HCT116 (cell line): ENCODE results near the gene MTFP1. TPM values are rescaled to one million over a fixed set of nuclear protein-coding genes. Genes with fewer than 3 reads are reported as not detected.
A peak's percentile ranks its signal among the peaks of the same experiment; 100 is the strongest.

Source experiments
- ATAC-seq: fragments of 200-7000 bp; cut with Tn5 transposase; 2 replicates; pipeline ENCODE4 v1.9.1; 2020; ENCODE audit warnings: mild to moderate bottlenecking, moderate library complexity
- BruUV-seq: library from RNA; stranded (reverse); fragments of 400-500 nt; replicated peaks from 2 replicates; lab custom pipeline; 2021; lab: Mats Ljungman, UMichigan
- CTCF ChIA-PET: fragments of 300-600 bp; sonication (Branson Sonifier 250); formaldehyde crosslinking; loops from one replicate; lab custom pipeline; 2021; ENCODE audit warnings: antibody characterized with exemption; lab: Charles Lee
- POLR2A ChIA-PET: fragments of 300-600, 350-600 bp; sonication (Branson Sonifier 250); formaldehyde crosslinking; loops from one replicate; lab custom pipeline; 2021; ENCODE audit warnings: antibody characterized with exemption; lab: Charles Lee
- RAD21 ChIA-PET, 2 experiments: fragments of 300-600 bp; sonication (Branson Sonifier 250); formaldehyde crosslinking; loops; one replicate each; lab custom pipeline; 2023; ENCODE audit warnings: low total read pairs in 2 of 2; ENCODE audit not compliant: uncharacterized antibody in 2 of 2, unreplicated experiment in 2 of 2, low non-redundant PET in 1 of 2; lab: Charles Lee
- DNase-seq: peaks from one replicate; pipeline ENCODE4 v3.0.0-alpha.2; 2010; ENCODE audit warnings: low read depth, low spot score
- H2AFZ ChIP-seq: fragments of 200-600 bp; shearing (Covaris generic), sonication (generic); 2 replicates; pipeline ENCODE4 v1.6.1; 2017; ENCODE audit warnings: low read depth, mixed run types, mixed read lengths, antibody characterized with exemption, low read length; ENCODE audit not compliant: poor library complexity, severe bottlenecking
- H3K27ac ChIP-seq: 2 replicates; pipeline ENCODE4 v1.5.1; 2012; ENCODE audit warnings: low read depth, low read length
- H3K27me3 ChIP-seq: fragments of 200-600 bp; sonication (generic); 2 replicates; pipeline ENCODE4 v1.6.1; 2016; ENCODE audit warnings: mixed run types, low read length, mixed read lengths; ENCODE audit not compliant: insufficient read depth
- H3K36me3 ChIP-seq, 2 experiments: fragments of 200-500 bp in 1 of 2; fragments of 200-600 bp in 1 of 2; sonication (Bioruptor generic) in 1 of 2; sonication (generic) in 1 of 2; 2 replicates each; pipeline versions ENCODE4 v1.5.1 to v1.6.1; 2014 to 2016; ENCODE audit warnings: low read length in 2 of 2, inconsistent platforms in 1 of 2, mixed read lengths in 1 of 2, mixed run types in 1 of 2; ENCODE audit not compliant: insufficient read depth in 2 of 2, control insufficient read depth in 1 of 2
- H3K4me1 ChIP-seq, 2 experiments: fragments of 200-600 bp in 1 of 2; sonication (generic) in 1 of 2; 2 replicates each; pipeline versions ENCODE4 v1.5.1 to v1.6.1; 2012 to 2017; ENCODE audit warnings: low read length in 2 of 2, inconsistent platforms in 1 of 2, mild to moderate bottlenecking in 1 of 2, mixed read lengths in 1 of 2, mixed run types in 1 of 2, moderate library complexity in 1 of 2; ENCODE audit not compliant: insufficient read depth in 2 of 2, control insufficient read depth in 1 of 2
- H3K4me2 ChIP-seq: fragments of 200-600 bp; sonication (generic); 2 replicates; pipeline ENCODE4 v1.6.1; 2017; ENCODE audit warnings: mixed run types, low read length, mixed read lengths
- H3K4me3 ChIP-seq, 2 experiments: fragments of 200-600 bp in 1 of 2; sonication (generic) in 1 of 2; replicated peaks in 1 of 2; 2 replicates each; pipeline ENCODE4 v1.5.1; 2011 to 2016; ENCODE audit warnings: low read length in 2 of 2, control low read depth in 1 of 2, low read depth in 1 of 2, mild to moderate bottlenecking in 1 of 2, mixed read lengths in 1 of 2, mixed run types in 1 of 2
- H3K79me2 ChIP-seq: fragments of 200-600 bp; sonication (generic); 2 replicates; pipeline ENCODE4 v1.6.1; 2017; ENCODE audit warnings: mild to moderate bottlenecking, mixed run types, low read length, moderate library complexity, mixed read lengths; ENCODE audit not compliant: insufficient read depth
- H3K9ac ChIP-seq: fragments of 200-600 bp; sonication (generic); 2 replicates; pipeline ENCODE4 v1.6.1; 2016; ENCODE audit warnings: low read length, mixed read lengths
- H3K9me2 ChIP-seq: fragments of 200-600 bp; sonication (generic), shearing (Covaris generic); 2 replicates; pipeline ENCODE4 v1.6.1; 2017; ENCODE audit warnings: mixed run types, mild to moderate bottlenecking, moderate library complexity; ENCODE audit not compliant: insufficient read depth
- H3K9me3 ChIP-seq, 2 experiments: fragments of 200-500 bp in 1 of 2; fragments of 200-600 bp in 1 of 2; sonication (Bioruptor generic) in 1 of 2; sonication (generic) in 1 of 2; 2 replicates each; pipeline ENCODE4 v1.6.1; 2014 to 2017; ENCODE audit warnings: low read length in 2 of 2, mixed read lengths in 2 of 2, inconsistent platforms in 1 of 2, low read depth in 1 of 2, mild to moderate bottlenecking in 1 of 2, mixed run types in 1 of 2, moderate library complexity in 1 of 2; ENCODE audit not compliant: control insufficient read depth in 1 of 2, insufficient read depth in 1 of 2
- H4K20me1 ChIP-seq: fragments of 200-600 bp; sonication (generic), shearing (Covaris generic); 2 replicates; pipeline ENCODE4 v1.6.1; 2017; ENCODE audit warnings: mixed run types, mild to moderate bottlenecking, moderate library complexity; ENCODE audit not compliant: insufficient read depth
- EGR1 ChIP-seq: IDR thresholded peaks from 2 replicates; pipeline ENCODE4 v1.6.1; 2012; ENCODE audit warnings: low read depth
- POLR2A ChIP-seq: IDR thresholded peaks from 2 replicates; pipeline ENCODE4 v1.7.0; 2011; ENCODE audit warnings: borderline replicate concordance; ENCODE audit not compliant: insufficient read depth, insufficient read length; ENCODE audit errors: extremely low read depth
- ZBTB33 ChIP-seq: IDR thresholded peaks from 2 replicates; pipeline ENCODE4 v1.6.1; 2011; ENCODE audit warnings: mild to moderate bottlenecking, low read length, moderate library complexity; ENCODE audit not compliant: insufficient replicate concordance; ENCODE audit errors: extremely low read depth
- ZFX ChIP-seq: fragments of 450-650 bp; IDR thresholded peaks from 2 replicates; pipeline ENCODE4 v1.6.1; 2017
- intact Hi-C: fragments of 100-400 bp; cut with micrococcal nuclease; formaldehyde crosslinking; loops from 2 replicates; pipeline ENCODE4 v1.10.0; 2022
- total RNA-seq: library from RNA; stranded (reverse); gene quantifications from one replicate; pipeline ENCODE4 v1.2.1, GENCODE V29; 2021; ENCODE audit not compliant: unreplicated experiment

The MTFP1 gene
- total RNA-seq, 1 experiment from 2014 or later: 36.1 TPM

- Histone ChIP-seq H2AFZ (no peak overlapping the region), H3K27ac (peak overlapping the region; percentile 98), H3K36me3 (peaks cover 9 to 19% of the 10 kb centered on the region in 2 experiments; a peak in 2 of 4 replicates), H3K4me3 (peak overlapping the region; percentile 66 to 82), H3K9me3 (no peaks in the 10 kb centered on the region), H3K79me2 (peaks cover 22% of the 10 kb centered on the region; the same call in 1 of the 2 replicates), H4K20me1 (no peaks in the 10 kb centered on the region), H3K4me1 (peaks cover 44 to 82% of the 10 kb centered on the region in 2 experiments), H3K9me2 (no peaks in the 10 kb centered on the region), H3K4me2 (peak overlapping the region; percentile 93), H3K27me3 (no peaks in the 10 kb centered on the region), H3K9ac (peak overlapping the region; percentile 96)
- BruUV-seq: TSS peak; percentile 59
- CTCF ChIA-PET: interaction anchor here (0.6 to 2.7 kb wide), 13 partner anchors 9 to 146 kb away, joined by 3 to 12 read pairs (median 4); partner anchors contain the start of gene RNF215
- POLR2A ChIA-PET: interaction anchor here (0.6 to 4.6 kb wide), 17 partner anchors 10 to 226 kb away, joined by 3 to 40 read pairs (median 6); partner anchors contain the start of genes RNF215, SEC14L2 and TBC1D10A
- TF ChIP-seq ZBTB33 (peak; percentile 40), POLR2A (peak; percentile 93), EGR1 (no peak), ZFX (peak; percentile 92)
- intact Hi-C loops: loop anchor here (10.0 kb wide), 1 partner anchor 661 kb away; the partner anchor contains the start of gene SMTN
- RAD21 ChIA-PET: interaction anchor here (0.8 to 1.8 kb wide), 5 partner anchors 26 to 136 kb away, joined by 3 to 6 read pairs (median 4); partner anchors contain the start of genes RNF215 (in 1 of the 2) and SEC14L2 (in 1 of the 2)
- DNase-seq: no peak
- ATAC-seq: peak; percentile 40
Measured at GRCh38 chr22:30423301-30423958, 2.1 kb upstream of the MTFP1 start.
